Activated CD4-positive, alpha-beta T cell treated with anti-CD3 and anti-CD28 coated beads, Interleukin-2, amount 50 U/mL, for 48 hours (primary cell): Measurements from ENCODE around the gene TRAPPC1.

Experiments used
- DNase-seq, 2 experiments: peaks; one replicate each; pipeline ENCODE4 v3.0.0-alpha.2; 2020

TRAPPC1 gene

GRCh38 chr17:7897090-7897489, 34.7 kb downstream of the TRAPPC1 start:
- DNase-seq: no peak

- no peak for DNase-seq
Observed at GRCh38 chr17:7894866-7895265, 36.9 kb downstream of the TRAPPC1 start.

GRCh38 chr17:7894226-7894625, 37.5 kb downstream of the TRAPPC1 start:
- no peak for DNase-seq

GRCh38 chr17:7893187-7893880, 38.4 kb downstream of the TRAPPC1 start:
- no peak for DNase-seq

GRCh38 chr17:7889166-7889955, 42.4 kb downstream of the TRAPPC1 start:
- peak; percentile 61 to 69 for DNase-seq

- DNase-seq: peak; percentile 71 to 81
Observed at GRCh38 chr17:7888184-7888920, 43.4 kb downstream of the TRAPPC1 start, which contains the start of gene CHD3. CHD3 (plus strand) TSS chr17:7888789; CDS start chr17:7889001, 212 bp downstream.

- peak; percentile 91 to 94 for DNase-seq
Observed at GRCh38 chr17:7887482-7888183, 44.1 kb downstream of the TRAPPC1 start.

GRCh38 chr17:7887038-7887481, 44.7 kb downstream of the TRAPPC1 start:
- no peak for DNase-seq

- DNase-seq: peak; percentile 60 to 68
Observed at GRCh38 chr17:7886227-7887037, 45.3 kb downstream of the TRAPPC1 start.

- peak; percentile 48 to 59 for DNase-seq
Observed at GRCh38 chr17:7885367-7886226, 46.1 kb downstream of the TRAPPC1 start.

GRCh38 chr17:7884581-7885366, 47.0 kb downstream of the TRAPPC1 start:
- peak; percentile 29 to 36 for DNase-seq

- DNase-seq: peak; percentile 33 to 35
Observed at GRCh38 chr17:7883781-7884386, 47.9 kb downstream of the TRAPPC1 start.

- no peak for DNase-seq
Observed at GRCh38 chr17:7882629-7883028, 49.1 kb downstream of the TRAPPC1 start.

GRCh38 chr17:7882068-7882467, 49.7 kb downstream of the TRAPPC1 start:
- DNase-seq: peak in 1 of 2 experiments; percentile 12

GRCh38 chr17:7881276-7882054, 50.3 kb downstream of the TRAPPC1 start:
- no peak for DNase-seq
